Measurements from ENCODE around the gene C2orf68. TPM values are rescaled to one million over a fixed set of nuclear protein-coding genes. Genes with fewer than 3 reads are reported as not detected.

The C2orf68 gene
- total and polyA plus RNA-seq, 2 of the 13 experiments (the other 11 are each of a cell fraction or from before 2014, with no cell fraction given) = 47.1 to 77.4 TPM

DNA sequence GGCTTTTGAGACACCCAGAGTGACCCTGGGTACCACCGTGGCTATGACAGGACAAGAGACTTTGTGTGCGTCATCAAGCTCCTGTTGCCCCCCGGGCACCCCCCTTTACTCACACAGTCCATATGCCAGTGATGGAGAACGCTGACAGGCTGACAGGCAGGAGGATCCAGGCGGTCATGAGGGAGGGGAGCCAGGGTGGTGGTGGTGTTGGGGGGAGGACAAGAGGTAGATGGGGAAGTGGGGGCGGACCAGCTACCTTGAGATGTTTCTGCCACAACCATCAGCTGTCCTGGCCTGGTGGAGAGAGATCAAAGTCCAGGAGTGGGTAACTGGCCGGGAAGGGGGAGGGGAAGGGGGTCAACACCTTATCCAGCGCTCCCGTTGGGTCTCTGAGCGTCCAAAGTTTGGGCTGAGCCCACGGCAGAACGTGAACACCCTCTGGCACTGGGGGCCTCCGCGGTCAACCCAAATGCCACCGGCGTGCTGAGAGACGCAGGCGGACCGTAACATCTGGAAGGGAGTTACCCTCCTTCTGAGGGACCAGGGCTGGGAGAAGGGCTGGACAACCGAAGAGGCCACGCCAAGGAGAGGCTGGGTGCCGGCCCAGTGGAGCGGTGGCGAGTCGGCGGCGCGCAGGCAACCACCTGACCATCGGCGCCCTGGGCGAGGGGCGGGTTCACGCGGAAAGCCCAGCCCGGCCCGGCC is 9.9 kb downstream of the C2orf68 start (continued):
- TF ChIP-seq, protein P1, sequence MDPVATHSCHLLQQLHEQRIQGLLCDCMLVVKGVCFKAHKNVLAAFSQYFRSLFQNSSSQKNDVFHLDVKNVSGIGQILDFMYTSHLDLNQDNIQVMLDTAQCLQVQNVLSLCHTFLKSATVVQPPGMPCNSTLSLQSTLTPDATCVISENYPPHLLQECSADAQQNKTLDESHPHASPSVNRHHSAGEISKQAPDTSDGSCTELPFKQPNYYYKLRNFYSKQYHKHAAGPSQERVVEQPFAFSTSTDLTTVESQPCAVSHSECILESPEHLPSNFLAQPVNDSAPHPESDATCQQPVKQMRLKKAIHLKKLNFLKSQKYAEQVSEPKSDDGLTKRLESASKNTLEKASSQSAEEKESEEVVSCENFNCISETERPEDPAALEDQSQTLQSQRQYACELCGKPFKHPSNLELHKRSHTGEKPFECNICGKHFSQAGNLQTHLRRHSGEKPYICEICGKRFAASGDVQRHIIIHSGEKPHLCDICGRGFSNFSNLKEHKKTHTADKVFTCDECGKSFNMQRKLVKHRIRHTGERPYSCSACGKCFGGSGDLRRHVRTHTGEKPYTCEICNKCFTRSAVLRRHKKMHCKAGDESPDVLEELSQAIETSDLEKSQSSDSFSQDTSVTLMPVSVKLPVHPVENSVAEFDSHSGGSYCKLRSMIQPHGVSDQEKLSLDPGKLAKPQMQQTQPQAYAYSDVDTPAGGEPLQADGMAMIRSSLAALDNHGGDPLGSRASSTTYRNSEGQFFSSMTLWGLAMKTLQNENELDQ (CRISPR knock-in tag; IDR thresholded peaks at IDR 0.05; ENCODE audit: borderline replicate concordance) = no peak
- no peak for TF ChIP-seq ZNF570 (CRISPR knock-in tag; IDR thresholded peaks at IDR 0.05; ENCODE audit: borderline replicate concordance)
- no peak for TF ChIP-seq GABPA (IDR thresholded peaks at IDR 0.05; ENCODE audit: low read depth, low read length)
- TF ChIP-seq GABPA (CRISPR knock-in tag; IDR thresholded peaks at IDR 0.05; ENCODE audit: low read depth) = no peak
- TF ChIP-seq NKX3-1 (CRISPR knock-in tag; IDR thresholded peaks at IDR 0.05) = no peak
- 0 out of 2 replicates have a peak, but pooled peaks have one; percentile 9 for TF ChIP-seq ZNF160 (CRISPR knock-in tag; IDR thresholded peaks at IDR 0.05)
- TF ChIP-seq ZMYM3 (CRISPR knock-in tag; IDR thresholded peaks at IDR 0.05) = peak; percentile 1; the same call in 1 of the 2 replicates
- no peak for TF ChIP-seq MZF1 (CRISPR knock-in tag; IDR thresholded peaks at IDR 0.05; ENCODE audit: borderline replicate concordance)
- TF ChIP-seq ZNF775 (CRISPR knock-in tag; IDR thresholded peaks at IDR 0.05; ENCODE audit: borderline replicate concordance) = no peak
- TF ChIP-seq, protein P2, sequence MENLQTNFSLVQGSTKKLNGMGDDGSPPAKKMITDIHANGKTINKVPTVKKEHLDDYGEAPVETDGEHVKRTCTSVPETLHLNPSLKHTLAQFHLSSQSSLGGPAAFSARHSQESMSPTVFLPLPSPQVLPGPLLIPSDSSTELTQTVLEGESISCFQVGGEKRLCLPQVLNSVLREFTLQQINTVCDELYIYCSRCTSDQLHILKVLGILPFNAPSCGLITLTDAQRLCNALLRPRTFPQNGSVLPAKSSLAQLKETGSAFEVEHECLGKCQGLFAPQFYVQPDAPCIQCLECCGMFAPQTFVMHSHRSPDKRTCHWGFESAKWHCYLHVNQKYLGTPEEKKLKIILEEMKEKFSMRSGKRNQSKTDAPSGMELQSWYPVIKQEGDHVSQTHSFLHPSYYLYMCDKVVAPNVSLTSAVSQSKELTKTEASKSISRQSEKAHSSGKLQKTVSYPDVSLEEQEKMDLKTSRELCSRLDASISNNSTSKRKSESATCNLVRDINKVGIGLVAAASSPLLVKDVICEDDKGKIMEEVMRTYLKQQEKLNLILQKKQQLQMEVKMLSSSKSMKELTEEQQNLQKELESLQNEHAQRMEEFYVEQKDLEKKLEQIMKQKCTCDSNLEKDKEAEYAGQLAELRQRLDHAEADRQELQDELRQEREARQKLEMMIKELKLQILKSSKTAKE (CRISPR knock-in tag; IDR thresholded peaks at IDR 0.05; ENCODE audit: borderline replicate concordance) = no peak
- peak; percentile 70; the same call in 1 of the 2 replicates for TF ChIP-seq ZNF605 (CRISPR knock-in tag; IDR thresholded peaks at IDR 0.05)
- TF ChIP-seq CEBPB (IDR thresholded peaks at IDR 0.05; ENCODE audit: borderline replicate concordance, low read depth, low read length) = no peak
- TF ChIP-seq, protein P3, sequence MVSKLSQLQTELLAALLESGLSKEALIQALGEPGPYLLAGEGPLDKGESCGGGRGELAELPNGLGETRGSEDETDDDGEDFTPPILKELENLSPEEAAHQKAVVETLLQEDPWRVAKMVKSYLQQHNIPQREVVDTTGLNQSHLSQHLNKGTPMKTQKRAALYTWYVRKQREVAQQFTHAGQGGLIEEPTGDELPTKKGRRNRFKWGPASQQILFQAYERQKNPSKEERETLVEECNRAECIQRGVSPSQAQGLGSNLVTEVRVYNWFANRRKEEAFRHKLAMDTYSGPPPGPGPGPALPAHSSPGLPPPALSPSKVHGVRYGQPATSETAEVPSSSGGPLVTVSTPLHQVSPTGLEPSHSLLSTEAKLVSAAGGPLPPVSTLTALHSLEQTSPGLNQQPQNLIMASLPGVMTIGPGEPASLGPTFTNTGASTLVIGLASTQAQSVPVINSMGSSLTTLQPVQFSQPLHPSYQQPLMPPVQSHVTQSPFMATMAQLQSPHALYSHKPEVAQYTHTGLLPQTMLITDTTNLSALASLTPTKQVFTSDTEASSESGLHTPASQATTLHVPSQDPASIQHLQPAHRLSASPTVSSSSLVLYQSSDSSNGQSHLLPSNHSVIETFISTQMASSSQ (IDR thresholded peaks at IDR 0.05; ENCODE audit: low read depth) = no peak
- TF ChIP-seq, protein P3 (CRISPR knock-in tag; IDR thresholded peaks at IDR 0.05; ENCODE audit: borderline replicate concordance) = no peak
- TF ChIP-seq ZNF780A (CRISPR knock-in tag; IDR thresholded peaks at IDR 0.05) = no peak
- TF ChIP-seq, protein P4, sequence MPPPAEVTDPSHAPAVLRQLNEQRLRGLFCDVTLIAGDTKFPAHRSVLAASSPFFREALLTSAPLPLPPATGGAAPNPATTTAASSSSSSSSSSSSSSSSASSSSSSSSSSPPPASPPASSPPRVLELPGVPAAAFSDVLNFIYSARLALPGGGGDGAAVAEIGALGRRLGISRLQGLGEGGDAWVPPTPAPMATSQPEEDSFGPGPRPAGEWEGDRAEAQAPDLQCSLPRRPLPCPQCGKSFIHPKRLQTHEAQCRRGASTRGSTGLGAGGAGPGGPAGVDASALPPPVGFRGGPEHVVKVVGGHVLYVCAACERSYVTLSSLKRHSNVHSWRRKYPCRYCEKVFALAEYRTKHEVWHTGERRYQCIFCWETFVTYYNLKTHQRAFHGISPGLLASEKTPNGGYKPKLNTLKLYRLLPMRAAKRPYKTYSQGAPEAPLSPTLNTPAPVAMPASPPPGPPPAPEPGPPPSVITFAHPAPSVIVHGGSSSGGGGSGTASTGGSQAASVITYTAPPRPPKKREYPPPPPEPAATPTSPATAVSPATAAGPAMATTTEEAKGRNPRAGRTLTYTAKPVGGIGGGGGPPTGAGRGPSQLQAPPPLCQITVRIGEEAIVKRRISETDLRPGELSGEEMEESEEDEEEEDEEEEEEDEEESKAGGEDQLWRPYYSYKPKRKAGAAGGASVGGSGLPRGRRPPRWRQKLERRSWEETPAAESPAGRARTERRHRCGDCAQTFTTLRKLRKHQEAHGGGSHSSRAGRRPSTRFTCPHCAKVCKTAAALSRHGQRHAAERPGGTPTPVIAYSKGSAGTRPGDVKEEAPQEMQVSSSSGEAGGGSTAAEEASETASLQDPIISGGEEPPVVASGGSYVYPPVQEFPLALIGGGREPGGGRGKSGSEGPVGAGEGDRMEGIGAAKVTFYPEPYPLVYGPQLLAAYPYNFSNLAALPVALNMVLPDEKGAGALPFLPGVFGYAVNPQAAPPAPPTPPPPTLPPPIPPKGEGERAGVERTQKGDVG (CRISPR knock-in tag; IDR thresholded peaks at IDR 0.05; ENCODE audit: borderline replicate concordance) = no peak
